NCI-H1436 (cell line): ENCODE measurements around the gene CDK7.
A peak's percentile ranks its signal among the peaks of the same experiment; 100 is the strongest.
"Not testable (repeated sequence)": the region's sequence is repeated elsewhere in the genome, so short reads cannot be mapped to it uniquely, and the experiment has no call there.

Experiments used
- DNase-seq: peaks from one replicate; lab custom pipeline; 2025; lab: John Stamatoyannopoulos, UW

Gene CDK7

DNA sequence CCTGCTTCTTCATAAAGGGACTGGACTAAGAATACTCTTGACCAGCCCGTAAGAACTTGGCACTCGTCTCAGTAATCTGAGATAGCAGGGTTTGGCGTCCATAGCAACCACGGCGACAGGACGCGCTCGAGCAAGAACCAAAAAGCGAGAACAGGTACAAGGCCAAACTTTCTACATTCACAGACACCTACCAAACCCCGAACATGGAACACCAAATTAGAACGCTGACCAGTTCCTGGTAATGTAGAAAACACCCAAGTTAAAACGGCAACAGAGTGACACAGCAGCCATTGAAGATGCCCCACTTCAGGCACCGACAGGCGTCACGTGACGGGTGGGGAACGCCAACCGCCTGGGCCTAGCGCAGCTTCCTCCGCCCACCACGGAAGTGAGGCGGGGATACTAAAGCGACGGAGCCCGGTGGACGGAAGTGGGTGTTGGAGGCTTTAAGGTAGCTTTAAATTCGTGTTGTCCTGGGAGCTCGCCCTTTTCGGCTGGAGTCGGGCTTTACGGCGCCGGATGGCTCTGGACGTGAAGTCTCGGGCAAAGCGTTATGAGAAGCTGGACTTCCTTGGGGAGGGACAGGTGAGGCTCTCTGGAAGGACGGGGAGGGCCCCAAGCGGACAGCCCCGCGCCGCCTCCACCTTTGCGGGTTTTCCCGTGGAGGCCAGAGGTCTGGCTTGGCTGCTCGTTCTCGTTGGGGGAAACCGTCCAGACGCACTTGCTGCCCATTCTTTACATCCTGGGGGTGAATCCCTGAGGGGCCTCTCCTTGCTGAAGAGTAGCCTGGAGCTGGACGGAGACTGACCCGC, at the start of gene CDK7:
Gene CDK7, plus strand, starts transcription at position 430 of the 812 bp plus-strand sequence. Its CDS starts 90 bp downstream, at position 520.
- peak; percentile 86 for DNase-seq

DNA sequence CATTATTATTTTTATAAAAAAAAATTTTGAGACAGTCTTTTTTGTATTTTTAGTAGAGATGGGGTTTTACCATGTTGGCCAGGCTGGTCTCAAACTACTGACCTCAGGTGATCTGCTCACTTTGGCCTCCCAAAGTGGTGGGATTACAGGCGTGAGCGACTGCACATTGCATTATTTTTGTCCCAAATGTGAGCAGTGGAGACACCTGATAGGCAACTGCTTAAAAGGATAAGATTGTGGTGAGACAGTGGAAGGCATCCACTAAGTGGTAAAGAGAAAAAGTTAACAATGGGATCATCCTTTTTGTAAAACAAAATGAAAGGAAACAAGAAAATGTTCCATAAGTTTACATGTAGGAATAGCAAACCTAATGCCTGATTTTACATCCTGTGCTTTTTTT, 47.3 kb upstream of the CDK7 start:
- DNase-seq = no peak

DNA sequence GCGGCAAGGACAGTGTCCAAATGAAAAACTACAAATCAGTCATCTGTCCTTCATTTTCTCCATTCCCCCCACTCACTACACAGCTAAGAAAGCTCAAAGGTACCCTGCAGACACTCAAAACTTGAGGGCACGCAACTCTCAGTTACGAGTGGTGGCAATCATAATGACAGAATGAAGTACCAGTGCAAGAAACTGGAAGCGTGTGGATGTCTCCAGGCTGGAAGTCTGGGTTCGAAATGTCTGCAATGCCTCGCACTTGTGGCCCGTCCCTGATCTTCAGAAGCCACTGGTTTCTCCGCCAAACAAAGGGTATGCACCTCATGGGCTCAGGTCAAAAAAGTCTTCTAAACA, 45.9 kb upstream of the CDK7 start:
- no peak for DNase-seq

DNA sequence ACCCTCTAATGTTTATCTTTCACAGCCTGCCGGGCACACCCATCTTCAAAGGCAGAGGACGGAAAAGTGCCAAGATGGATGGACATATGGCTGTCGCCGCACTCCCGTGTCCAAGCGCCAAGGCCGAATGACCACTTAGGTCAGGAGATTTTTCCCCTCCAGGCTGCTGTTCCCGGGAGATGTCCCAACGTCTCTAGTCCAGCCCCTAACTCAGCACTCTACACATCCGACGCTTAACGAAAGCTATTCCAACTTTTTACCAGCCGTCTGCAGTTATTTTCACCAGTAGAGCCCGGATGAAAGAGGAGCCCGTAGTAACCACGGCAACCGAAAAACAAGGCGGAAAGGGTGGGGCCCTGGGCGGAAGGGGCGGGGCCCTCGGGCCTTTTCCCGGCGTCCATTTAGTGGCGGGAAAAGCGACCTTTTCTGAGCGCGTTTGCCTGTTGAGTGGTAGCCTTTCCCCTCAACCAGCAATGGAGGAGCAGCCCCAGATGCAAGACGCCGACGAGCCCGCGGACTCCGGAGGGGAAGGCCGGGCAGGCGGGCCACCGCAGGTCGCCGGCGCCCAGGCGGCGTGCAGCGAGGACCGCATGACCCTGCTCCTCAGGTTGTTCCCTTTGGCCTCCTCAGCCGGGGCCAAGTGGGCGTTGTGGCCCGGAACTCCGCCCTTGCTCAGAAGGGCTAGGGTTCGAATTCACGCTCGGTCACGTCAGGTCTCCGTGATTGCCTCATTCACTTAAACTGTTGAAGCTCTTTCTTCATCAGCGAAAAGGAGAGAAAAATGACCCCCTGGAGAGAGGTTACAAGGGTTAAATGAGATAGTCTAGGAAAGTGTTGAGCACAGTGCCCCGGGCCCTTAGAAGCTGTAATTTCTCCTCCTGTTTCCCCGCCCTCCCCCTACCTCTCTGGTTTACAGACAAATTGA, 45.3 kb upstream of the CDK7 start, which contains the start of gene CENPH:
Gene CENPH, plus strand, starts transcription at position 422 of the 925 bp plus-strand sequence. Its CDS starts 52 bp downstream, at position 474.
- peak; percentile 90 for DNase-seq

DNA sequence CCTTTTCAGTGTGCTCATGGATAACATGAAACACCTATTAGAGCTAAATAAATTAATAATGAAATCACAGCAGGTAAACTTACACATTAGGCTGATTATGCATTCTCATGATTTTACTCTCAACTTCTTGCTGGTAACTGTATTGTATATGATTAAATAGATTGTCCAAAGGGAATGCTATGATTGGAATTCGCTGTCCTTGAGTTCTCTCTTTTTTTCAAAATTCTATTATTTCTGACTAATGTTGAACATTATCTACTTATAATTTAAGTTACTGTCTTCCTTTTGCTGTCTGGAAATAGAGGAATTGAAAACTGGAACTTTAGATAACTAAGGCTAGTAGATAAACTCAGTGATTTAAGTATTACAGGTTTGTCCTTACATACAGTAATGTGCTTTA, 32.2 kb upstream of the CDK7 start:
- DNase-seq = no peak

DNA sequence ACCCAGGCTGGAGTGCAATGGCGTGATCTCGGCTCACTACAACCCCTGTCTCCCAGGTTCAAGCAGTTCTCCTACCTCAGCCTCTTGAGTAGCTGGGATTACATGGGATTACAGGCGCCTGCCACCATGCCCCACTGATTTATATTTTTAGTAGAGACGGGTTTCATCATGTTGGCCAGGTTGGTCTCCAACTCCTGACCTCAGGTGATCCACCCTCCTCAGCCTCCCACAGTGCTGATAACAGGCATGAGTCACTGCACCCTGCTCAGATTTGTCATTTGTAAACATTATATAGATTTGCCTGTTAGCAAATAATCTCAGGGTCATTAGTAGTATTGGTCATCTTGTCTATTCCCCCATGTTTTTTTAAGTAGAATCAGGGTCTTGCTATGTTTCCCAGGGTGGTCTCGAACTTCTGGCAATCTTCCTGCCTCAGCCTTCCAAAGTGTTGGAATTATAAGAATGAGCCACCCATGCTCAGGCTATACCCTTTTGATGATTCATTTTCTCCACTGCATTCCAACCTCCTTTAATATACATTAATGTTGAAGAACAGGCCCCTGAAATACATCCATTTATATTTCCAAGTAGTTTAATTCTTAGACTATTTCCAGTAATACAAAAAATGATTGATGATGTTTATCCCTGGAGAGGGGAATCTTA, 28.0 kb upstream of the CDK7 start:
- no peak for DNase-seq

DNA sequence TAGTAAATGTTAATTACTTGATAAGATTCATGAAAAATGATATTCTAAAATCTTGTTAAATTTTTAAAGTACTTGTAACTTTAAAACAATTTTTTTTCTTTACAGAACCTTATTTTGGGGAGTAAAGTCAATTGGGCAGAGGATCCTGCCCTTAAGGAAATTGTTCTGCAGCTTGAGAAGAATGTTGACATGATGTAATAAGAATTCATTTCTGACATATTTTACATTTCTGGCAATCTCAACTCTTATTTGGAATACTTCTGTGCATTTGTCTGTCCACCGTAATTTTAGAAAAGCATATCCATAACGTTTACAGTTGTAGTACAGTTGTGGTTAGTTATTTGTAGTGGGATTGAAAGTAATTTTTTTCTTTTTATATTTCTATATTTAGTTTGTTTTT, 25.1 kb upstream of the CDK7 start:
- DNase-seq = no peak

DNA sequence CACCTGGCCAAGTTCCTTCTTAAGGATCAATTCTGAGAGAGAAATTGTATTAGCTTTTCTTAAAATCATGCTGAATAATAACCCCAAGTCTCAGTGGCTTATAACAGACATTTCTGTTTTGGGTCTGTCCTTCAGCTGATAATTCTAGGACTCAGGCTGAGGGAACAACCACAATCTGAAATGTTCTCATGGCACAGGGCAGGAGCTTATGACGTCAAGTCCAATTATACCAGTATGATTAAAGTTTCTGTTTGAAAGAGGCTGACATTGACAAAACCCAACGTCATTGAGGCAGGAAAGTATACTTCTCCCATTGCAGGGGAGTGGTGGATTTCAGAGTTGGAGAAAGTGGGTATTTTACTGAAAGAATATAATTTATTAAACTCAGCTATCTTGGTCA, 23.5 kb upstream of the CDK7 start:
- no peak for DNase-seq

DNA sequence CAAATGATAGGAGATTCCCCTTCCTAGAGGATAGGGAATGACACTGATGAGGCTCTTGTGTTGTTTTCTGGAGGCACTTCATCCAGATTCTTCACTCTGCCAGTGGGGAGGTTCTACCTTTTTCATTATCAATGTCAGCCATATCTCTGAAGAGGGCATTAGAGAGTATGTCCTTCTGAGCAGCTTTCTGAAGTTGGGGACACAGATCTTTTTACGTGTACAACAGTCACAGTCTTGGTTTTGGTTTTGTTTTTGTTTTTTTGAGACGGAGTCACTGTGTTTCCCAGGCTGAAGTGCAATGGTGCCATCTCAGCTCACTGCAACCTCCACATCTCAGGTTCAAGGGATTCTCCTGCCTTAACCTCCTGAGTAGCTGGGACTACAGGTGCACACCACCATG, 22.7 kb upstream of the CDK7 start:
- no peak for DNase-seq

DNA sequence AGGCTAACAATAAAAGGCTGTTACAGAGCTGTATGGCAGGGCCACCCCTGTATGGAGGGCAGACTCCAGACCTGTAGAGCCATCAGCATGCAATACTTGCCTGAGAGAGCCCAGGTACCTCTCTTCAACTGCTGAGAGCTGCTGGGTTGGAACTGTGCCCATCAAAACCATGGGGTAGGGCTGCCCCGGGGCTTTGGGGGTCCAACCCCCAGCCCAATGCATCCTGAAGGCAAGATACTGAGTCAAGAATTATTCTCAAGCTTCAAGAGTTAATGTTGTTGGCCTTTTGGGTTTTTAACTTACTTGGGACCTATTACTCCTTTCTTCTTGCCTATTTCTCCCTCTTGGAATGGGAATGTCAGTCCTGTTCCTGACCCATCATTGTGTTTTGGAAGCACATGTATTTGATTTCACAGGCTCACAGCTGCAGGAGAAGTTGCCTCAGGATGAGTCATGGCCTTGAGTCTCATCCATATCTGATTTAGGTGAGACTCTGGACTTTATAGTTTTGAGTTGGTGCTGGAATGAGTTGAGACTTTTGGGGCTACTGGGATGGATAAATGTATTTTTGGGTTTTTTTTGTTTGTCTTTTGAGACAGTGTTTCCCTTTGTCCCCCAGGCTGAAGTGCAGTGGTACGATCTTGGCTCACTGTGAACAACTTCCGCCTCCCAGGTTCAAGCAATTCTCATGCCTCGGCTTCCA, 21.0 kb upstream of the CDK7 start:
- DNase-seq = no peak

DNA sequence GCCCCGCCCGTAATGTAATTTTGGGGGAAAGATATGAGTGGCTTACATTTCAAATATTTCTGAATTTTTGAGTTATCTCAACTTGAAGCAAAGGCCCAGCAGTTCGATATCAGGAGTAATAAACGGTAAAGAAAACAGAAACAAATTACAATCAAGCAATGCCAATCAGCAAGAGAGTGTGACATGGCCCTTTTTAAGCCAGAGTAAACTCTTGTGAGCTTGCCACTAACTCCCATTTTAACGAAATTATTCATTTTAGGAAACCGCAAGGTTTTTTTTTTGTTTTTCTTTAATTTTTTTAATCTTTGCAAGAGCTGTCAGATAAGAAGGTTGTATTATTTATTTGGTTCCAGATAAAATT, 17.6 kb upstream of the CDK7 start:
- DNase-seq = no peak

DNA sequence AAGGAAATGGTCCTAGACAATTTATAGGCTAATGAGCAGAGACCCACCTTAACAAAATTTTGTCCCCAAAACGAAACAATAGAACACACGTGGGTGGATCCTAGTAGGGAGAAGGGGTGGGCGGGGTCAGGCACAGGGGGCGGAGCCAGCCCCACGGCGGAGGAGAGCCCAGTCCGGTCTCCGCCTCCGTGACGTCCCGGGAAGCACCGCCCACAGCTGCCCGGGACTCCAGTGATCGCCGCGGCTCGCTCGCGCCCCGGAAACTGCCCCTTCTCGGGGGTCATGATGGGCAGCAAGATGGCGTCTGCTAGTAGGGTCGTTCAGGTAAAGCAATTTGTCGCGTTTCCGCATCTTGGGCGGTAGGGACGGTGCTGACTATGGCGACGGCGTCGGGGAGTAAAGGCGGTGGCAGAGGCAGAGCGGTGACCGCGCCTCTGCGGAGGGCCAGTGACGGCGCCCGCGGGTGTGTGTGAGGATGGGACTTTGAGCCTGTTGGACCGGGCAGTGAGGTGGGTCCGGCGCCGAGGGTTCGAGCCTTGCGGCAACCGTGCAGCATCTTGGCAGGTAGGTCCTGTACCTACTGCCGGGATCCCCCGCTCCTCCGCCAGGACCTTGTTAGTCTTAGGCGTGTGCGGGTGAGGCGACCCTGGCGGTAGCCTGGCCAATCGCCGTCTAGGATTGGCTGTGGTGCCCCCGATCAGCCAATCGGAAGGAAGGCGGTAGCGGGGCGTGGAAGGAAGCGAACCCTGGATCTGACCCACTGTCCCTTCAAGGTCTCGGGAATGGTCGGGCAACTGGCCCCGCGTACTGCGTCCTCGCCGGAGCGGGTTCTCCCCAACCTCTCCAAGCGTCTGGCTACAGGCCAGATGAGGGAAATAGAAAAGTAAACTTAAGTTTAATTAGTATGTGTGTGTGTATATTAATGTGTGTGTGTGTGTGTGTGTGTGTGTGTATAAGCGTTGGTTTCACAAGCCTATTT, 16.8 kb upstream of the CDK7 start:
- peak; percentile 86 for DNase-seq

DNA sequence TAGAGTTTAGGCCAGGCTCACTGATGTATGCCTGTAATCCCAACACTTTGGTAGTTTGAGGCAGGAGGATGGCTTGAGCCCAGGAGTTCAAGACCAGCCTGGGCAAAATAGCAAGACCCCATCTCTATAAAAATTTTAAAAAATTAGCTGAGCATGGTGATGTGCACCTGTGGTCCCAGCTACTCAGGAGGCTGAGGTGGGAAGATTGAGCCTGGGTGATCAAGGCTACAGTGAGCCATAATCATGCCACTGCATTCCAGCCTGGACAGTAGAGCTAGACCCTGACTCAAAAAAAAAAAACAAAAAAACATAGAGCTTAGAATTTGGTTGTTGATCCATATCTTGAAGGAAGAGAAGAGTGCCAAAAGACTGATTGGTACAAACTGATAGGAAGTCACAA, 14.7 kb upstream of the CDK7 start:
- DNase-seq = no peak

DNA sequence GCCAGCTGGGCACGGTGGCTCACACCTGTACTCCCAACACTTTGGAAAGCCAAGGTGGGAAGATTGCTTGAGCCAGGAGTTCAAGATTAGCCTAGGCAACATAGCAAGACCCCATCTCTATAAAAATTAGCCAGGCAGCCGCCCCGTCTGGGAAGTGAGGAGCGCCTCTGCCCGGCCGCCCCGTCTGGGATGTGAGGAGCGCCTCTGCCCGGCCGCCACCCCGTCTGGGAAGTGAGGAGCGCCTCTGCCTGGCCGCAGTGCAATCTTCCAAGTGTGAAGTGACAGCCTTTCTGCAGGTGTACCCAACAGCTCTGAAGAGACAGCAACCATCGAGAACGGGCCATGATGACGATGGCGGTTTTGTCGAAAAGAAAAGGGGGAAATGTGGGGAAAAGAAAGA, 14.3 kb upstream of the CDK7 start:
- DNase-seq = not testable (repeated sequence)

DNA sequence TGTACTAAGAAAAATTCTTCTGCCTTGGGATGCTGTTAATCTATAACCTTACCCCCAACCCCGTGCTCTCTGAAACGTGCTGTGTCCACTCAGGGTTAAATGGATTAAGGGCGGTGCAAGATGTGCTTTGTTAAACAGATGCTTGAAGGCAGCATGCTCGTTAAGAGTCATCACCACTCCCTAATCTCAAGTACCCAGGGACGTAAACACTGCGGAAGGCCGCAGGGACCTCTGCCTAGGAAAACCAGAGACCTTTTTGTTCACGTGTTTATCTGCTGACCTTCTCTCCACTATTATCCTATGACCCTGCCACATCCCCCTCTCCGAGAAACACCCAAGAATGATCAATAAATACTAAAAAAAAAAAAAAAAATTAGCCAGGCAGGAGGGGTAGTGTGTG, 13.9 kb upstream of the CDK7 start:
- not testable (repeated sequence) for DNase-seq

DNA sequence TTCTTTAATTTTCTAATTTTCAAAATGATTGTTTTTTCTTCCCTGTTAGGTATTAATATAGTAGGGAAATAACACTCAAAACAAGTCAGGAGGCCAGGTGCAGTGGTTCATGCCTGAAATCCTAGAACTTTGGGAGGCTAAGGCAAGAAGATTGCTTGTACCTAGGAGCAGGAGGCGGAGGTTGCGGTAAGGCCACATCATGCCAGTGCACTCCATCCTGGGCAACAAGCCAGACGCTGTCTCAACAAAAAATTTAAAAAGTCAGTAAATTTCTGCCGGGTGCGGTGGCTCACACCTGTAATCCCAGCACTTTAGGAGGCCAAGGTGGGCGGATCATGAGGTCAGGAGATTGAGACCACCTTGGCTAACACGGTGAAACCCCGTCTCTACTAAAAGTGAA, 10.2 kb upstream of the CDK7 start:
- no peak for DNase-seq

DNA sequence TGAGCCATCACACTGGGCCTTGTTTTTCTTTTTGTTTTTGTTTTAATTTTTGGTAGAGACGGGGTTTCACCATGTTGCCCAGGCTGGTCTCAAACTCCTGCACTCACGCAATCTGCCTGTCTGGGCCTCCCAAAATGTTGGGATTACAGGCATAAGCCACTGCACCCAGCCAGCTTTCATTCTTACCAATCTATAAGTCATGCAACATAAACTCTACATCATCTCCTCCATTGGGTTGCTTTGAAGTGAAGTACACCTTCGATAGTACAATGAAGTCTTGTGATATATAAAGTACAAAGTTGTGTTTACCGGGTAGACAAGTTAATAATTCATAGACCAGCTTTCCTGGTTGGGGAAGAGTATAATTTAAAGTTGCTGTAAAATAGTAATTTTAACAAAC, 8.8 kb upstream of the CDK7 start:
- no peak for DNase-seq

DNA sequence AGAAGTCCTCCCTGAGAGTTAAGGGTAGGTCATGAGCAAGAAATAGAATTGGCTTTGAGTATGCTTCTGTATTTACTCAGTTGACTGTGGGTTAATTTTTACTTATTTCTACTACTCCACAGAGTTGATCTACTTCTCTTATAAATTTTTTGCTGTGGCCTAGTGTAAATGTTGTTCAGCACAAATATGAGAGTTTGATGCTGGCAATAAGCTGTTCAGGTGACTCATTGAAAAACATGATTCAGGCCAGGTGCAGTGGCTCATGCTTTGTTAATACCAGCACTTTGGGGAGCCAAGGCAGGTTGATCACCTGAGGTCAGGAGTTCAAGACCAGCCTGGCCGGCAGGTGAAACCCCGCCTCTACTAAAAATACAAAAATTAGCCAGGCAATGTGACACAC, 4.5 kb upstream of the CDK7 start:
- DNase-seq = no peak

DNA sequence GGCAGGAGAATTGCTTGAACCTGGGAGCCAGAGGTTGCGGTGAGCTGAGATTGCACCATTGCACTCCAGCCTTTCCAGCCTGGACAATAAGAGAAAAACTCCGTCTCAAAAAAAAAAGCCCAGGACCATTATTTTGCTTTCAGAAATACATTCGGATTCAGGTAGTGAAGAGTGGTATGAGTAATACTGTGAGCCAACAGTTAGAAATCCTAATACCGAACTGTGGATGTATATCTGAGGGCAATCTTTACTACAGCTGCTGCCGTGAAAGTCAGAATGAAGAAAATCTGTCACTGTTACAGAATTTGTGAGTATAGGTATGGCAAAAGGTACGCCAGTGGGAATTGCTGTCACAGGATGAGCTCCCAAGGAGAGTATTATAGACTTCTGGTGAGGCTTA, 3.4 kb upstream of the CDK7 start:
- DNase-seq = no peak

DNA sequence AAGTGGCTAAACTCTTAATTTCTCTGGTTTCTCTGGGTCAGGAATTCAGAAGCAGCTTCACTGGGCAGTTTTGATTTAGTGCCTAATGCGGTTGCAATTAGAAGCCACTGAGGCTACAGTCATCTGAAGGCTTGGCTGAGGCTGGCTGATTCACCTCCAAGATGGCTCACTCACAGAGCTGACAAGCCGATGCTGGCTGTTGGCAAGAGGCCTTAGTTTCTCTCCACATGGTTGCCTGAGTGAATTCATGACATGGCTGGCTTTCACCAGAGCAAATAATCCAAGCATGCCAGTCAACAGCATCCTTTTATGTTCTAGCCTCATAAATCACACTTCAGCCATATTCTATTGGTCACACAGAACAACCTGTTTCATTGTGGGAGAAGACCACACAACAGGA, 2.8 kb upstream of the CDK7 start:
- DNase-seq = no peak

DNA sequence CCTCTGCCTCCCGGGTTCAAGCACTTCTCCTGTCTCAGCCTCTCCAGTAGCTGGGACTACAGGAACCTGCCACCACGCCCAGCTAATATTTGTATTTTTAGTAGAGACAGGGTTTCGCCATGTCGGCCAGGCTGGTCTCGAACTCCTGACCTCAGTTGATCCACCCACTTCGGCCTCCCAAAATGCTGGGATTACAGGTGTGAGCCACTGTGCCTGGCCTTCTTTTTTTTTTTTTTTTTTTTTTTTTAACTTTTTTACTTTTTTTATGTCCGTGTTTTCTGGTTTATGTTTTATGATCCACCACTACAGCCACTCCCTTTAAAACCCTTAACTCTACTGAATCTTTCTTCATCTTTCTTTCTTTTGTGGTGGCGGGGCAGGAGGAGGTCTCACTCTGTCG, 2.0 kb downstream of the CDK7 start:
- DNase-seq = not testable (repeated sequence)
